ENCODE results near the gene ABAT.

DNA sequence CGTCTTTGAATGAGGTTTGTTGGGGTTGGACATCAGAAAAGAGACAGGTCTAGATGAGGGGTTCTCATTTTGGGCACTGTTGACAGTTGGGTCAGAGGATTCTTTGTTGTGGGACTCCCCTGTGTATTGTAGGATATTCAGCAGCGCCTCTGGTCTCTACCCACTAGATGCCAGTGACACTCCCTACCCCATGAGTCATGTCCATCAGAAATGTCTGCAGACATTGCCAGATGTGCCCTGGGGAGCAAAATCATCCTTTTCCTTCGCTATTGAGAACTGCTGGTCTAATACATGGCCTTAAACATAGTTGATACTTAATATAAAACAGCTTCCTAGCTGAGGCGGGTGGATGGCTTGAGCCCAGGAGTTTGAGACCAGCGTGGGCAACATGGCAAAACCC lies 3.1 kb downstream of the ABAT start:
- TF ChIP-seq CTCF (IDR thresholded peaks at IDR 0.05 in 4 of 5, conservative IDR thresholded peaks at IDR 0.05 in 1 of 5) (no peak), POLR2A (IDR thresholded peaks at IDR 0.05) (no peak)

Data from gastrocnemius medialis (tissue), 4 donors.